ENCODE measurements around the gene JAML. TPM values are rescaled to one million over a fixed set of nuclear protein-coding genes. Genes with fewer than 3 reads are reported as not detected.

The JAML gene
- total and polyA plus RNA-seq, 2 of the 8 experiments (the other 6 are each of a cell fraction or from before 2014, with no cell fraction given) = 0.12 to 0.58 TPM

DNA sequence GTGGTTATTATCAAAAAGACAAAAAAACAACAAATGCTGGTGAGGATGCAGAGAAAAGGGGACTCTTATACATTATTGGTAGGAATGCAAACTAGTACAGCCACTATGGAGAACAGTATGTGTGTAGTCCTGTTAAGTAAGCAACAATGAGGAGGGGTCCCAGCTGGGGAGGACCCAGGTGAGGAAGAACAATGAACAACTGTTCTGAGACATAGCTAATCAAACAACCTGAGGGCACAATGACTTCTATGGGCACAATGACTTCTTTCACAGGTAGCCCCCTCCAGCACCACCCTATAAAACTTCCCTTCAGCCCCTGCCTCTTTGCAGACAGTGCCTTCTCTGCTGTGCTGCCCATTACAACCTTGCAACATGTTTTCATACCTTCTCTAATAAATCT, 5.6 kb downstream of the JAML start (continued):
- no peak for TF ChIP-seq FOSL1 (IDR thresholded peaks at IDR 0.05; ENCODE audit: insufficient read depth, low read depth, low read length)
- TF ChIP-seq TAF1 (IDR thresholded peaks at IDR 0.05; ENCODE audit: low read depth, low read length) = no peak
- TF ChIP-seq GTF2F1 (IDR thresholded peaks at IDR 0.05; ENCODE audit: borderline replicate concordance, low read depth, low read length) = no peak
- TF ChIP-seq CBX5 (IDR thresholded peaks at IDR 0.05; ENCODE audit: low read depth, low read length) = no peak
- TF ChIP-seq BRCA1 (IDR thresholded peaks at IDR 0.05; ENCODE audit: low read depth, low read length) = no peak

Measured in H1 (cell line).